Measurements from ENCODE around the gene RLF. TPM values are rescaled to one million over a fixed set of nuclear protein-coding genes. Genes with fewer than 3 reads are reported as not detected.

The RLF gene
- total and polyA plus RNA-seq, 4 donors = 1.7 to 13.4 (median 6.3) TPM

GRCh38 chr1:40258445-40258769, 97.2 kb downstream of the RLF start:
- no peak for TF ChIP-seq ATF3 (IDR thresholded peaks at IDR 0.05)
- no peak for TF ChIP-seq CTCF (IDR thresholded peaks at IDR 0.05; ENCODE audit: low read depth, low read length, missing input control)
- TF ChIP-seq ZBTB33 (IDR thresholded peaks at IDR 0.05) = no peak
- TF ChIP-seq TAF1 (conservative IDR thresholded peaks at IDR 0.05) = no peak
- no peak for TF ChIP-seq FOXA2 (IDR thresholded peaks at IDR 0.05)
- TF ChIP-seq EGR1 (IDR thresholded peaks at IDR 0.05; ENCODE audit: low read depth in 2 of 2) = no peak
- no peak for TF ChIP-seq HNF4G (IDR thresholded peaks at IDR 0.05)
- no peak for TF ChIP-seq GABPA (IDR thresholded peaks at IDR 0.05 in 1 of 2, conservative IDR thresholded peaks at IDR 0.05 in 1 of 2)
- TF ChIP-seq RAD21 (IDR thresholded peaks at IDR 0.05) = no peak
- no peak for TF ChIP-seq MAX (IDR thresholded peaks at IDR 0.05)
- TF ChIP-seq NR2F2 (IDR thresholded peaks at IDR 0.05) = no peak
- no peak for TF ChIP-seq FOXA1 (IDR thresholded peaks at IDR 0.05)
- no peak for TF ChIP-seq SP1 (IDR thresholded peaks at IDR 0.05)
- no peak for TF ChIP-seq YY1 (IDR thresholded peaks at IDR 0.05)
- no peak for TF ChIP-seq JUND (IDR thresholded peaks at IDR 0.05)
- TF ChIP-seq REST (IDR thresholded peaks at IDR 0.05) = no peak
- no peak for TF ChIP-seq HNF4A (conservative IDR thresholded peaks at IDR 0.05)
- TF ChIP-seq RXRA (IDR thresholded peaks at IDR 0.05) = no peak
- Histone ChIP-seq H3K9me3 (ENCODE audit: control insufficient read depth in 4 of 4, low read length in 3 of 4) (no peaks in the 10 kb centered on the region), H3K27ac (ENCODE audit: low read depth in 1 of 2, low read length in 2 of 2) (peak overlapping the region; percentile 84 to 94), H3K9ac (ENCODE audit: low read depth in 1 of 2, low read length in 2 of 2) (peak overlapping the region; percentile 70 to 95), H3K27me3 (ENCODE audit: control insufficient read depth in 4 of 4, insufficient read depth in 4 of 4, low read length in 3 of 4) (no peaks in the 10 kb centered on the region), H3K36me3 (ENCODE audit: control insufficient read depth in 4 of 4, insufficient read depth in 3 of 4, low read depth in 1 of 4, low read length in 3 of 4) (peaks cover 3 to 24% (median 19%) of the 10 kb centered on the region in 4 donors), H3K4me3 (ENCODE audit: low read depth in 1 of 3, low read length in 3 of 3) (peak overlapping the region; percentile 71 to 100 (median 89)), H3K4me1 (ENCODE audit: control insufficient read depth in 4 of 4, insufficient read depth in 4 of 4, low read length in 3 of 4) (peaks cover 2 to 13% (median 7%) of the 10 kb centered on the region in 4 donors)
- WGBS = under 1% methylated on average over 10 of the region's 10 CpGs
- DNase-seq (ENCODE audit: low spot score) = no peak

All from liver (tissue), 9 donors.